ENCODE measurements around the gene LRRC71. TPM values are rescaled to one million over a fixed set of nuclear protein-coding genes. Genes with fewer than 3 reads are reported as not detected.
A peak's percentile ranks its signal among the peaks of the same experiment; 100 is the strongest.

LRRC71 gene
- total and polyA plus RNA-seq, 5 donors from 2014 or later, result not detected

DNA sequence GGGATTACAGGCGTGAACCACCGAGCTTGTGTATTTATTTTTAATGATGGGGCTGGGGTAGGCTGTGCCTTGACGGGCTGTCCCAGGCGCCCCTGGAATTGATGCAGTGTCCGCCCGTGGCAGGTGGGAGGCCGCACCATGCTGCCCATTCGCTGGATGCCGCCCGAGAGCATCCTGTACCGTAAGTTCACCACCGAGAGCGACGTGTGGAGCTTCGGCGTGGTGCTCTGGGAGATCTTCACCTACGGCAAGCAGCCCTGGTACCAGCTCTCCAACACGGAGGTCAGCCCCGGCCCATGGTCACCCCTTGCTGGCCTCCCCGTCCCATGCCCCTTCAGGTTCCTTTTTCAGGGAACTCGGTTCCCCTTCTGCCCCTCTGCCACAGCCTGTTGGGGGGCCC, 40.6 kb upstream of the LRRC71 start:
- H3K4me1 ChIP-seq (ENCODE audit: control insufficient read depth, insufficient read depth, low read length, poor library complexity, severe bottlenecking), result no peaks in the 10 kb centered on the region
- no peak overlapping the region for H3K27ac ChIP-seq (ENCODE audit: insufficient read depth, low read length, poor library complexity, severe bottlenecking)
- Mint-ChIP-seq H3K27me3 (peaks cover 15% of the 10 kb centered on the region), H3K27ac (no peak overlapping the region), H3K4me3 (no peak overlapping the region), H3K36me3 (no peaks in the 10 kb centered on the region), H3K4me1 (no peaks in the 10 kb centered on the region), H3K9me3 (no peaks in the 10 kb centered on the region)
- no peak for DNase-seq
- H3K27me3 ChIP-seq (ENCODE audit: control insufficient read depth, insufficient read depth, low read length), result no peaks in the 10 kb centered on the region
- H3K4me3 ChIP-seq (ENCODE audit: low read depth, low read length), result no peak overlapping the region
- ATAC-seq (ENCODE audit: low read depth in 2 of 2), result no peak
- H3K36me3 ChIP-seq (ENCODE audit: control insufficient read depth, insufficient read depth, low read length), result no peaks in the 10 kb centered on the region
- H3K9me3 ChIP-seq (ENCODE audit: control insufficient read depth in 2 of 2, low read length in 2 of 2), result no peaks in the 10 kb centered on the region

DNA sequence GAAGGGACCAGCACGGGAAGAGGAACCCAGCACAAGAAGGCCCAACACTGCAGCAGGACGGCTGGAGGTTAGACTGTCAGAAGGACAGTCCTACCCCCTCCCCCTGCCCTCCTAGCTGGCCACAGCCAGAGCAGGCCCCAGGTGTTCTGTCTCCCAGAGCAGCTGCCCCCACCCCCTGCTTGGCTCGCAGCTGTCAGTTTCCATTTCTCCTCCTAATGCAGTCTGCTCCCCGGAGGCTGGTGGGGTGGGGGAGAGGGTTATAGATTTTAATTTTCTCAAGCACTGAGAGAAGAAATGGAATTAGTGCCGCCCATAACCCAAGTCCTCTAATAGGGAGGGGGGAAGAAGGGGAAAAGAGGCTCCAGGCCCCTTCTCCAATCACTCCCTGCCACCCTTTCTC, 40.0 kb upstream of the LRRC71 start:
- Mint-ChIP-seq H3K27ac (peak overlapping the region in 1 of 3 donors; percentile 58), H3K4me3 (no peak overlapping the region), H3K9me3 (no peaks in the 10 kb centered on the region), H3K27me3 (peaks cover 21% of the 10 kb centered on the region), H3K36me3 (no peaks in the 10 kb centered on the region), H3K4me1 (no peaks in the 10 kb centered on the region)
- Histone ChIP-seq H3K4me1 (ENCODE audit: control insufficient read depth, insufficient read depth, low read length, poor library complexity, severe bottlenecking) (no peaks in the 10 kb centered on the region), H3K27me3 (ENCODE audit: control insufficient read depth, insufficient read depth, low read length) (no peaks in the 10 kb centered on the region), H3K36me3 (ENCODE audit: control insufficient read depth, insufficient read depth, low read length) (no peaks in the 10 kb centered on the region), H3K9me3 (ENCODE audit: control insufficient read depth in 2 of 2, low read length in 2 of 2) (no peaks in the 10 kb centered on the region), H3K4me3 (ENCODE audit: low read depth, low read length) (no peak overlapping the region), H3K27ac (ENCODE audit: insufficient read depth, low read length, poor library complexity, severe bottlenecking) (no peak overlapping the region)
- DNase-seq (no peak), ATAC-seq (ENCODE audit: low read depth in 2 of 2) (no peak)

DNA sequence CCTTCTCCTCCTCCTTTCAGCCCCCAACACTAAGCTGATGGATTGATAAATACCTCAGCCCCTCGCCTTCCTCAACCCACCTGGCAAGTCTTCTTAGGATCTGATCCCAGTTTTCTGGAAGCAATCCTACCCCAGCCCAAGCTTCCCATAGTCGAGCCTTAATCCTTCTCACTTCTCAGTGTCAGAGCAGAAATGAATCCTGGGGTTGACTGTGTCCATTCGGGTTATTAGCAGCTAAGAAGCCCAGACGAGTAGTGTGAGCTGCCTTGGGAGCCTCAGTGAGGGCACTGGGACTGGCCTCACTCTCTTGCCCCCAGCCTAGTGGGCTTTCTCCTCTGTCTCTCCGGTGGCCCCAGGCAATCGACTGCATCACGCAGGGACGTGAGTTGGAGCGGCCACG, 39.3 kb upstream of the LRRC71 start:
- Mint-ChIP-seq H3K4me3 (no peak overlapping the region), H3K27me3 (peaks cover 27% of the 10 kb centered on the region), H3K4me1 (no peaks in the 10 kb centered on the region), H3K36me3 (no peaks in the 10 kb centered on the region), H3K9me3 (no peaks in the 10 kb centered on the region), H3K27ac (peak overlapping the region in 1 of 3 donors; percentile 58)
- Histone ChIP-seq H3K4me1 (ENCODE audit: control insufficient read depth, insufficient read depth, low read length, poor library complexity, severe bottlenecking) (no peaks in the 10 kb centered on the region), H3K9me3 (ENCODE audit: control insufficient read depth in 2 of 2, low read length in 2 of 2) (no peaks in the 10 kb centered on the region), H3K27ac (ENCODE audit: insufficient read depth, low read length, poor library complexity, severe bottlenecking) (no peak overlapping the region), H3K27me3 (ENCODE audit: control insufficient read depth, insufficient read depth, low read length) (no peaks in the 10 kb centered on the region), H3K4me3 (ENCODE audit: low read depth, low read length) (no peak overlapping the region), H3K36me3 (ENCODE audit: control insufficient read depth, insufficient read depth, low read length) (no peaks in the 10 kb centered on the region)
- no peak for DNase-seq
- ATAC-seq (ENCODE audit: low read depth in 2 of 2), result no peak

- no peaks in the 10 kb centered on the region for H3K9me3 ChIP-seq (ENCODE audit: control insufficient read depth in 2 of 2, low read length in 2 of 2)
- Mint-ChIP-seq H3K27me3 (peaks cover 29% of the 10 kb centered on the region), H3K9me3 (no peaks in the 10 kb centered on the region), H3K4me1 (no peaks in the 10 kb centered on the region), H3K4me3 (no peak overlapping the region), H3K36me3 (no peaks in the 10 kb centered on the region), H3K27ac (no peak overlapping the region)
- no peak overlapping the region for H3K4me3 ChIP-seq (ENCODE audit: low read depth, low read length)
- no peak for DNase-seq
- no peak overlapping the region for H3K27ac ChIP-seq (ENCODE audit: insufficient read depth, low read length, poor library complexity, severe bottlenecking)
- no peaks in the 10 kb centered on the region for H3K4me1 ChIP-seq (ENCODE audit: control insufficient read depth, insufficient read depth, low read length, poor library complexity, severe bottlenecking)
- ATAC-seq (ENCODE audit: low read depth in 2 of 2), result no peak
- H3K36me3 ChIP-seq (ENCODE audit: control insufficient read depth, insufficient read depth, low read length), result no peaks in the 10 kb centered on the region
- no peaks in the 10 kb centered on the region for H3K27me3 ChIP-seq (ENCODE audit: control insufficient read depth, insufficient read depth, low read length)
Observed at GRCh38 chr1:156881663-156882062, 38.8 kb upstream of the LRRC71 start.

- Histone ChIP-seq H3K4me3 (ENCODE audit: low read depth, low read length) (no peak overlapping the region), H3K9me3 (ENCODE audit: control insufficient read depth in 2 of 2, low read length in 2 of 2) (no peaks in the 10 kb centered on the region), H3K36me3 (ENCODE audit: control insufficient read depth, insufficient read depth, low read length) (no peaks in the 10 kb centered on the region), H3K4me1 (ENCODE audit: control insufficient read depth, insufficient read depth, low read length, poor library complexity, severe bottlenecking) (no peaks in the 10 kb centered on the region), H3K27me3 (ENCODE audit: control insufficient read depth, insufficient read depth, low read length) (no peaks in the 10 kb centered on the region), H3K27ac (ENCODE audit: insufficient read depth, low read length, poor library complexity, severe bottlenecking) (no peak overlapping the region)
- Mint-ChIP-seq H3K4me1 (no peaks in the 10 kb centered on the region), H3K4me3 (no peak overlapping the region), H3K9me3 (no peaks in the 10 kb centered on the region), H3K27me3 (peaks cover 29% of the 10 kb centered on the region), H3K36me3 (no peaks in the 10 kb centered on the region), H3K27ac (no peak overlapping the region)
- DNase-seq, result no peak
- ATAC-seq (ENCODE audit: low read depth in 2 of 2), result no peak
Observed at GRCh38 chr1:156882543-156882942, 37.9 kb upstream of the LRRC71 start.

DNA sequence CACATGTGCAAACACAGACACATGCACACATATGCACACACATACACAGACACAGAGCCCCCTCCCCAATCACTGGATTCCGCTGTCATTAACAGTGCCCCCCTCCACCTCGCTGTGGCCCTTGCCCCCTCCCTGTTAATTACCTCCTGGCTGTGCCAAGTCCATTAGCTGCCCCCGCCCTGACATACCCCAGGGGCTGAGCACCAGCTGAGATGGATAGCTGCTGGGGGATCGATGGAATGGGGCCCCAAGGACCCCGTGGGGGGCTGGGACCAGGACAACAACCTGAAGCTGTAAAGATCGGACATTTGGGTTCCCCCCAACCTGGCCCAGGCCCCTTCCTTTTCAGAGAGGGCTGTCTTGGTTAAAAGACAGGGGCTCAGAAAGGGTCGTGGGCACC, 36.5 kb upstream of the LRRC71 start:
- Mint-ChIP-seq H3K4me3 (no peak overlapping the region), H3K9me3 (no peaks in the 10 kb centered on the region), H3K36me3 (peaks cover 4% of the 10 kb centered on the region), H3K4me1 (no peaks in the 10 kb centered on the region), H3K27me3 (peaks cover 34% of the 10 kb centered on the region), H3K27ac (no peak overlapping the region)
- H3K4me1 ChIP-seq (ENCODE audit: control insufficient read depth, insufficient read depth, low read length, poor library complexity, severe bottlenecking), result no peaks in the 10 kb centered on the region
- DNase-seq (no peak), ATAC-seq (ENCODE audit: low read depth in 2 of 2) (no peak)
- H3K27me3 ChIP-seq (ENCODE audit: control insufficient read depth, insufficient read depth, low read length), result no peaks in the 10 kb centered on the region
- H3K27ac ChIP-seq (ENCODE audit: insufficient read depth, low read length, poor library complexity, severe bottlenecking), result no peak overlapping the region
- H3K4me3 ChIP-seq (ENCODE audit: low read depth, low read length), result no peak overlapping the region
- H3K36me3 ChIP-seq (ENCODE audit: control insufficient read depth, insufficient read depth, low read length), result no peaks in the 10 kb centered on the region
- no peaks in the 10 kb centered on the region for H3K9me3 ChIP-seq (ENCODE audit: control insufficient read depth in 2 of 2, low read length in 2 of 2)

DNA sequence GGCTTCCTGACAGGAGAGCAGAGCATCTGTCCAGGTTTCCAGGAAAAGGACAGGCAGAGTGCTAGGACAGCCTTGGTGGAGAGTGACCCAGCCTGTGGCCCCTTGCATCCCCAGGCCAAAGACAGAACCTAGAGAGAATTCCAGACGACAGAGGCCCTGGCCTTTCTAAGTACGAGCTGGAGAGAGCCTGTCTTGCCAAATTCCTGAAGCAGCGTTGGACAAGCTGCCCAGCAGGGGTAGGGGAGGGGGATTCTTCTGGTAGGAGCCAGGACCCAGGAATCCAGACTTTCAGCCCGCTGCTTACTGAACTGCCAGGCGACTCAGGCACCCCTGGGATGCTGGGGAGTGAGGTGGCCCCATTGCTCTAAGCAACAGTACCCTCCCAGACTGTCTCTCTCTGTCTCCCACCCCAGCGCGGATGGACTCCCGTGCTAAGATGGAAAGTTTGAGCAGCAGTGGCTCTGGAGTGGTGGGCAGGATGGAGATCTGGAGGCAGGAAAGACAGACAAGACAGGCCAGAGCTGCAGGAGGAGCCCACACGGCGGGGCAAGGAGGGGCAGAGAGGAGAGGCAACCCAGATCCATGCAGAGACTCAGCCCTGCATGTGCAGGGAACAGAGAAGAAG, 35.8 kb upstream of the LRRC71 start:
- Mint-ChIP-seq H3K4me1 (no peaks in the 10 kb centered on the region), H3K27me3 (peaks cover 39% of the 10 kb centered on the region), H3K27ac (no peak overlapping the region), H3K36me3 (peaks cover 4% of the 10 kb centered on the region), H3K9me3 (no peaks in the 10 kb centered on the region), H3K4me3 (no peak overlapping the region)
- no peak for DNase-seq
- H3K36me3 ChIP-seq (ENCODE audit: control insufficient read depth, insufficient read depth, low read length), result no peaks in the 10 kb centered on the region
- no peaks in the 10 kb centered on the region for H3K9me3 ChIP-seq (ENCODE audit: control insufficient read depth in 2 of 2, low read length in 2 of 2)
- no peak for ATAC-seq (ENCODE audit: low read depth in 2 of 2)
- H3K27ac ChIP-seq (ENCODE audit: insufficient read depth, low read length, poor library complexity, severe bottlenecking), result no peak overlapping the region
- H3K4me1 ChIP-seq (ENCODE audit: control insufficient read depth, insufficient read depth, low read length, poor library complexity, severe bottlenecking), result no peaks in the 10 kb centered on the region
- H3K27me3 ChIP-seq (ENCODE audit: control insufficient read depth, insufficient read depth, low read length), result no peaks in the 10 kb centered on the region
- no peak overlapping the region for H3K4me3 ChIP-seq (ENCODE audit: low read depth, low read length)

DNA sequence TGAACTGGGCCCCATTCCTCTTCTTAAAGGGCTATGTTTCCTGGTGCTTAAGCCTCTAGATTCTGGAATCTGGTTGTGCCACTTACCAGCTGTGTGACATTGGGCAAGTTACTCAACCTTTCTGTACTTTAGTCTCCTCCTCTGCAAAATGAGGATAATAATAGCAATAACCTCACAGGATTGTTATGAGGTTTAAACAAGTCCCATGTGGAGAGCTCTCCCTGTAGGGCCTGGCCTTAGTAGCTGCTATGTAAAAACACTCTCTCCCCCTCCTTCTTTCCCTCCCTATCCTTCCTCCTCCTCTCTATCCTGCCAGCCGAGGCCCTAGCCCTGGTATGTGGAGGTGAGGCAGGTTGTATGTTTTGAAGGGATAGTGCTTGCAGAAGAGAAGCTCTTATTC, 35.1 kb upstream of the LRRC71 start:
- Mint-ChIP-seq H3K4me3 (no peak overlapping the region), H3K9me3 (no peaks in the 10 kb centered on the region), H3K4me1 (peaks cover 0 to 3% (median 2%) of the 10 kb centered on the region in 4 donors), H3K27me3 (peaks cover 46% of the 10 kb centered on the region), H3K27ac (no peak overlapping the region), H3K36me3 (peaks cover 4% of the 10 kb centered on the region)
- Histone ChIP-seq H3K27me3 (ENCODE audit: control insufficient read depth, insufficient read depth, low read length) (no peaks in the 10 kb centered on the region), H3K9me3 (ENCODE audit: control insufficient read depth in 2 of 2, low read length in 2 of 2) (no peaks in the 10 kb centered on the region), H3K36me3 (ENCODE audit: control insufficient read depth, insufficient read depth, low read length) (no peaks in the 10 kb centered on the region), H3K27ac (ENCODE audit: insufficient read depth, low read length, poor library complexity, severe bottlenecking) (no peak overlapping the region), H3K4me1 (ENCODE audit: control insufficient read depth, insufficient read depth, low read length, poor library complexity, severe bottlenecking) (no peaks in the 10 kb centered on the region), H3K4me3 (ENCODE audit: low read depth, low read length) (no peak overlapping the region)
- no peak for DNase-seq
- no peak for ATAC-seq (ENCODE audit: low read depth in 2 of 2)

All from CD4-positive, CD25-positive, alpha-beta regulatory T cell (primary cell).